Sigmoid colon (tissue), 7 donors: Measurements from ENCODE around the gene SULF2. TPM values are rescaled to one million over a fixed set of nuclear protein-coding genes. Genes with fewer than 3 reads are reported as not detected.

Source experiments
- DNase-seq: peaks from one replicate; pipeline ENCODE4 v3.0.0-alpha.2; 2019
- H3K27ac ChIP-seq, 4 donors: fragments of 200-600 bp; sonication (generic); one replicate each; pipeline ENCODE4 v1.5.1; 2016 to 2019; ENCODE audit warnings: mild to moderate bottlenecking in 1 of 4
- H3K27me3 ChIP-seq, 3 donors: fragments of 200-600 bp; sonication (generic); one replicate each; pipeline ENCODE4 v1.5.1; 2019; ENCODE audit warnings: mild to moderate bottlenecking in 1 of 3
- H3K36me3 ChIP-seq, 4 donors: fragments of 200-600 bp; sonication (generic); one replicate each; pipeline ENCODE4 v1.5.1; 2016 to 2019
- H3K4me1 ChIP-seq, 4 donors: fragments of 200-600 bp; sonication (generic); one replicate each; pipeline ENCODE4 v1.5.1; 2017 to 2019
- H3K4me3 ChIP-seq, 4 donors: fragments of 200-600 bp; sonication (generic); one replicate each; pipeline ENCODE4 v1.5.1; 2017 to 2019; ENCODE audit warnings: mild to moderate bottlenecking in 2 of 4, moderate library complexity in 1 of 4
- H3K9me3 ChIP-seq, 4 donors: fragments of 200-600 bp in 3 of 4; sonication (generic) in 3 of 4; one replicate each; pipeline versions ENCODE4 v1.5.1 to v1.6.1; 2013 to 2019
- CTCF ChIP-seq, 4 experiments: fragments of 450-650 bp in 3 of 4; fragments of 200-600 bp in 1 of 4; IDR thresholded peaks; one replicate each; pipeline ENCODE4 v1.5.1; 2016 to 2019; ENCODE audit warnings: antibody characterized with exemption in 4 of 4, mild to moderate bottlenecking in 3 of 4, moderate library complexity in 2 of 4
- EP300 ChIP-seq, 4 donors: sonication (generic); formaldehyde crosslinking; IDR thresholded peaks; one replicate each; pipeline ENCODE4 v1.6.1; 2017; ENCODE audit warnings: antibody characterized with exemption in 4 of 4
- POLR2A ChIP-seq, 2 donors: fragments of 450-650 bp; IDR thresholded peaks; one replicate each; pipeline ENCODE4 v1.6.1; 2016; ENCODE audit warnings: antibody characterized with exemption in 2 of 2, mild to moderate bottlenecking in 2 of 2, moderate library complexity in 2 of 2
- POLR2AphosphoS5 ChIP-seq, 4 donors: sonication (generic); formaldehyde crosslinking; IDR thresholded peaks; one replicate each; pipeline ENCODE4 v1.6.1; 2017; ENCODE audit warnings: antibody characterized with exemption in 4 of 4
- WGBS, 2 donors: extraction: QIAGEN DNeasy Blood & Tissue Kit; methylation state at CpG; one replicate each; pipeline ENCODE4 v1.1.7; 2013; 5-methylcytosine and 5-hydroxymethylcytosine counted together
- intact Hi-C: fragments of 100-400 bp; cut with DNase I; formaldehyde crosslinking; loops from one replicate; pipeline ENCODE4 v1.15.1; 2023
- polyA plus RNA-seq, 3 donors: library from polyadenylated mRNA; stranded (reverse); fragments of 200-250 nt; gene quantifications; one replicate each; pipeline ENCODE4 v1.2.3, GENCODE V29; 2013
- total RNA-seq, 4 donors: library from RNA; depleted of rRNA; stranded (reverse); fragments of >200 nt; gene quantifications; one replicate each; pipeline ENCODE4 v1.1.0, GENCODE V29; 2016
- donor health status: healthy with polysubstance abuse.
- donor health status: Bipolar disorder and iron deficiency.
- donor health status: healthy.

SULF2 gene
- total and polyA plus RNA-seq, 7 donors, result 14.6 to 70.1 (median 28.2) TPM

GRCh38 chr20:47684306-47685080 lies 100.8 kb downstream of the SULF2 start:
- Histone ChIP-seq H3K36me3 (peaks cover 0 to 10% (median under 1%) of the 10 kb centered on the region in 4 donors), H3K27ac (no peak overlapping the region), H3K4me3 (no peak overlapping the region), H3K9me3 (no peaks in the 10 kb centered on the region), H3K27me3 (no peaks in the 10 kb centered on the region), H3K4me1 (peaks cover 0 to 32% (median 27%) of the 10 kb centered on the region in 4 donors)
- DNase-seq, result no peak
- TF ChIP-seq EP300 (IDR thresholded peaks at IDR 0.05) (no peak), CTCF (IDR thresholded peaks at IDR 0.05) (no peak), POLR2AphosphoS5 (IDR thresholded peaks at IDR 0.05) (no peak), POLR2A (IDR thresholded peaks at IDR 0.05) (no peak)
- intact Hi-C loops, result loop anchor here (5.0 kb wide), 2 partner anchors 38 to 103 kb away; partner anchors contain the start of gene SULF2
- 88 to 89% methylated on average over 26 of the region's 26 CpGs for WGBS, 2 donors

GRCh38 chr20:47682916-47683315 lies 102.4 kb downstream of the SULF2 start:
- DNase-seq, result no peak
- no peaks in the 10 kb centered on the region for H3K27me3 ChIP-seq
- no peaks in the 10 kb centered on the region for H3K36me3 ChIP-seq
- no peak overlapping the region for H3K4me3 ChIP-seq
- intact Hi-C loops, result loop anchor here (5.0 kb wide), 1 partner anchor 104 kb away; the partner anchor contains the start of gene SULF2
- TF ChIP-seq POLR2A (IDR thresholded peaks at IDR 0.05), result no peak
- TF ChIP-seq POLR2AphosphoS5 (IDR thresholded peaks at IDR 0.05), result no peak
- TF ChIP-seq EP300 (IDR thresholded peaks at IDR 0.05), result no peak
- TF ChIP-seq CTCF (IDR thresholded peaks at IDR 0.05), result no peak
- H3K27ac ChIP-seq, result peak overlapping the region; percentile 57 to 70 (median 65)
- H3K9me3 ChIP-seq, result no peaks in the 10 kb centered on the region
- WGBS, 2 donors, result 92 to 93% methylated on average over 19 of the region's 19 CpGs
- peaks cover 0 to 32% (median 27%) of the 10 kb centered on the region in 4 donors for H3K4me1 ChIP-seq

- DNase-seq, result peak; percentile 85
- intact Hi-C loops, result loop anchor here (5.0 kb wide), 1 partner anchor 105 kb away; the partner anchor contains the start of gene SULF2
These were observed 103.1 kb downstream of the SULF2 start for GRCh38 chr20:47682028-47682783.

GRCh38 chr20:47680804-47681529 lies 104.3 kb downstream of the SULF2 start:
- peaks cover 0 to 22% (median 18%) of the 10 kb centered on the region in 4 donors for H3K4me1 ChIP-seq
- H3K27me3 ChIP-seq, result no peaks in the 10 kb centered on the region
- no peak overlapping the region for H3K4me3 ChIP-seq
- H3K9me3 ChIP-seq, result no peaks in the 10 kb centered on the region
- TF ChIP-seq CTCF (IDR thresholded peaks at IDR 0.05), result no peak
- no peak for TF ChIP-seq POLR2A (IDR thresholded peaks at IDR 0.05)
- no peak for TF ChIP-seq EP300 (IDR thresholded peaks at IDR 0.05)
- no peak for TF ChIP-seq POLR2AphosphoS5 (IDR thresholded peaks at IDR 0.05)
- DNase-seq, result no peak
- H3K36me3 ChIP-seq, result peaks cover 0 to 13% (median 4%) of the 10 kb centered on the region in 4 donors
- 81 to 89% methylated on average over 6 of the region's 6 CpGs for WGBS, 2 donors
- intact Hi-C loops, result loop anchor here (5.0 kb wide), 1 partner anchor 106 kb away; the partner anchor contains the start of gene SULF2
- H3K27ac ChIP-seq, result peak overlapping the region in 2 of 4 donors; percentile 70

More at GRCh38 chr20:47682028-47682783, 103.1 kb downstream of the SULF2 start:
- no peaks in the 10 kb centered on the region for H3K9me3 ChIP-seq
- H3K36me3 ChIP-seq, result peaks cover 0 to 2% (median 0%) of the 10 kb centered on the region in 4 donors
- H3K4me1 ChIP-seq, result peaks cover 0 to 31% (median 27%) of the 10 kb centered on the region in 4 donors
- no peaks in the 10 kb centered on the region for H3K27me3 ChIP-seq
- WGBS, 2 donors, result 73 to 78% methylated on average over 22 of the region's 22 CpGs
- peak overlapping the region; percentile 57 to 70 (median 65) for H3K27ac ChIP-seq
- TF ChIP-seq POLR2AphosphoS5 (IDR thresholded peaks at IDR 0.05), result peak in 3 of 4 donors; percentile 46 to 89 (median 65)
- no peak for TF ChIP-seq EP300 (IDR thresholded peaks at IDR 0.05)
- H3K4me3 ChIP-seq, result no peak overlapping the region
